Prostate gland (tissue), 2 donors: Measurements from ENCODE around the gene MED27.

Experiments
- POLR2A ChIP-seq: fragments of 450-650 bp; IDR thresholded peaks from one replicate; pipeline ENCODE4 v1.6.1; 2016; ENCODE audit warnings: antibody characterized with exemption, mild to moderate bottlenecking
- TF ChIP-seq, protein P1 (sequence below), 4 experiments: fragments of 200-600 bp in 2 of 4; fragments of 450-650 bp in 2 of 4; sonication (generic) in 2 of 4; IDR thresholded peaks; 1 replicate in 3 of 4; 2 replicates in 1 of 4; pipeline ENCODE4 v1.5.1; 2016 to 2019; ENCODE audit warnings: antibody characterized with exemption in 4 of 4, mild to moderate bottlenecking in 2 of 4, moderate library complexity in 2 of 4

DNA sequence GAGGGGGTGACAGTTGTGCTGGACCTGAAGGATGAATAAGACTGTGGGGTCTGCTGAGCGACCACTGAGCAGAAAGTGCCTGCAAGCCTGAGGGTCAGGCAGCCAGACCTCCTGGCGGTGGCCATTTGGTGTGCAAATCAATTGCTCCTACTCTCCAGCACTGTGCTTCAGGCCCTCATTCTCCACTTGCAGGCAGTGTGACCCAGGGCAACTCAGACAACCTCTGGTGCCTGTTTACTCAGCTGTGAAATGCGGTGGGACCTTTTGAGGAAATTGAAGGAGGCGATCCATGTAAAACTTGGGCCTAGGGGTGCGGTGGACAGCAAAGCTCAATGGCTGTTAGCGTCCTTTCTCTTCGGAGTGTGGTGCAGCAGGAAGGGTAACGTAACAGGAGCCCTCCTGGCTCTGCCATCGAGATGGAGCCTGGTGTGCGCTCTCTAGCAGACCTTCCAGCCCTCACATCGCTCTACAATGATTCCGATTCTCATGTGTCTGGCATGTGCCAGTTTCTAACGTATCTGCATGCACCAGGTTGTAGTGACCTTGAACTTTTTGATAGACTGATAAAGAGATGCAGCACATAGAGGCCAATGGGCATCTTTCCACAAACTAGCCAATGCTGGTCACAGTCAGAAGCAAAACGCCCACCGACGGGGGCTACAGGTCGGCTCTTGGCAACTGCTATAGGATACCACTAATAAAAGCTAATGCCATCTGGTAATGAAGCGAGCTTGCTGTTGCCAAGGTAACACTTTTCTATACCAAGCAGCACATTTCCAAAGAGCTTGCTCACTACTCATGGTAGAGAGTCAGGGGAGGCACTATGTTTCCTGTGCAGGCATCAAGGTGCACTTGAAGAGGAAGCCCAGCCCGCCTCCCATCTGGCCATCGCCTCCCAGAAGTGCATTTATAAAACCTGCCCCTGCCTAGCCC, 180.1 kb downstream of the MED27 start:
- TF ChIP-seq, protein P1, sequence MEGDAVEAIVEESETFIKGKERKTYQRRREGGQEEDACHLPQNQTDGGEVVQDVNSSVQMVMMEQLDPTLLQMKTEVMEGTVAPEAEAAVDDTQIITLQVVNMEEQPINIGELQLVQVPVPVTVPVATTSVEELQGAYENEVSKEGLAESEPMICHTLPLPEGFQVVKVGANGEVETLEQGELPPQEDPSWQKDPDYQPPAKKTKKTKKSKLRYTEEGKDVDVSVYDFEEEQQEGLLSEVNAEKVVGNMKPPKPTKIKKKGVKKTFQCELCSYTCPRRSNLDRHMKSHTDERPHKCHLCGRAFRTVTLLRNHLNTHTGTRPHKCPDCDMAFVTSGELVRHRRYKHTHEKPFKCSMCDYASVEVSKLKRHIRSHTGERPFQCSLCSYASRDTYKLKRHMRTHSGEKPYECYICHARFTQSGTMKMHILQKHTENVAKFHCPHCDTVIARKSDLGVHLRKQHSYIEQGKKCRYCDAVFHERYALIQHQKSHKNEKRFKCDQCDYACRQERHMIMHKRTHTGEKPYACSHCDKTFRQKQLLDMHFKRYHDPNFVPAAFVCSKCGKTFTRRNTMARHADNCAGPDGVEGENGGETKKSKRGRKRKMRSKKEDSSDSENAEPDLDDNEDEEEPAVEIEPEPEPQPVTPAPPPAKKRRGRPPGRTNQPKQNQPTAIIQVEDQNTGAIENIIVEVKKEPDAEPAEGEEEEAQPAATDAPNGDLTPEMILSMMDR (IDR thresholded peaks at IDR 0.05) = no peak
- TF ChIP-seq POLR2A = no peak
